ENCODE results near the gene CPLX3. TPM values are rescaled to one million over a fixed set of nuclear protein-coding genes. Genes with fewer than 3 reads are reported as not detected.

CPLX3 gene
- total and polyA plus RNA-seq, 2 donors (not counting 3 experiments of a cell fraction or from before 2014, with no cell fraction given): not detected

GRCh38 chr15:74864296-74864695 is 37.9 kb downstream of the CPLX3 start:
- POLR2A ChIA-PET: no interaction called here

GRCh38 chr15:74865316-74865715 is 38.9 kb downstream of the CPLX3 start:
- Histone ChIP-seq H3K79me2 (ENCODE audit: control insufficient read depth, insufficient read depth, low read length) (peaks cover 46% of the 10 kb centered on the region), H3K9me1 (replicated peaks; ENCODE audit: control insufficient read depth, extremely low read depth, insufficient read depth, low read length) (no peaks in the 10 kb centered on the region), H3K9ac (replicated peaks; ENCODE audit: extremely low read depth, insufficient read depth, low read length) (no peak overlapping the region), H3K36me3 (ENCODE audit: control insufficient read depth in 2 of 2, extremely low read depth in 1 of 2, insufficient read depth in 2 of 2, low read length in 2 of 2) (no peaks in the 10 kb centered on the region), H3K4me3 (replicated peaks in 1 of 3; ENCODE audit: insufficient read depth in 1 of 3, low read depth in 1 of 3, low read length in 3 of 3) (no peak overlapping the region), H3K9me3 (replicated peaks; ENCODE audit: control insufficient read depth, insufficient read depth, low read length) (no peaks in the 10 kb centered on the region), H3K27me3 (ENCODE audit: control insufficient read depth in 2 of 2, insufficient read depth in 2 of 2, low read length in 2 of 2) (no peaks in the 10 kb centered on the region), H4K20me1 (replicated peaks; ENCODE audit: control insufficient read depth, extremely low read depth, insufficient read depth, low read length) (no peaks in the 10 kb centered on the region), H3K27ac (ENCODE audit: insufficient read depth, low read depth, low read length) (no peak overlapping the region), H3K4me2 (ENCODE audit: insufficient read depth, low read length) (no peak overlapping the region), H2AFZ (ENCODE audit: low read depth, low read length) (no peak overlapping the region), H3K4me1 (ENCODE audit: control insufficient read depth, extremely low read depth, insufficient read depth, low read length) (peaks cover 28% of the 10 kb centered on the region)
- DNase-seq (ENCODE audit: low read depth, low spot score) (no peak), FAIRE-seq (no peak)
- dilution Hi-C loops (cut with MboI; ENCODE audit: extremely low pct_ligation_motif_present, low sequenced_read_pairs): no loop called here
- CTCF ChIA-PET: interaction anchor here (6.4 kb wide), 1 partner anchor 36 kb away, joined by 54 read pairs; no protein-coding TSS in a partner anchor
- TF ChIP-seq JUN (IDR thresholded peaks at IDR 0.05; ENCODE audit: borderline replicate concordance, insufficient read depth, insufficient read length, low read depth) (no peak), EZH2 (IDR thresholded peaks at IDR 0.05; ENCODE audit: borderline replicate concordance, low read depth, low read length, severe bottlenecking) (no peak), POLR2AphosphoS5 (IDR thresholded peaks at IDR 0.05; ENCODE audit: insufficient read depth, low read depth, low read length) (no peak), GATA2 (IDR thresholded peaks at IDR 0.05; ENCODE audit: insufficient read depth, insufficient read length, low read depth, low read length) (no peak), MAX (IDR thresholded peaks at IDR 0.05; ENCODE audit: insufficient read depth, insufficient read length) (no peak), CTCF (IDR thresholded peaks at IDR 0.05; ENCODE audit: extremely low read depth in 1 of 2, insufficient read depth in 1 of 2, low read depth in 1 of 2, low read length in 2 of 2) (no peak)
- BruUV-seq (replicated peaks): no TSS peak
- intact Hi-C loops (cut with micrococcal nuclease): no loop called here
- POLR2A ChIA-PET: no interaction called here

More at GRCh38 chr15:74864296-74864695, 37.9 kb downstream of the CPLX3 start:
- Histone ChIP-seq H3K4me1 (ENCODE audit: control insufficient read depth, extremely low read depth, insufficient read depth, low read length) (peaks cover 18% of the 10 kb centered on the region), H3K4me2 (ENCODE audit: insufficient read depth, low read length) (no peak overlapping the region), H3K9me1 (replicated peaks; ENCODE audit: control insufficient read depth, extremely low read depth, insufficient read depth, low read length) (no peaks in the 10 kb centered on the region), H2AFZ (ENCODE audit: low read depth, low read length) (no peak overlapping the region), H3K4me3 (replicated peaks in 1 of 3; ENCODE audit: insufficient read depth in 1 of 3, low read depth in 1 of 3, low read length in 3 of 3) (no peak overlapping the region), H3K27me3 (ENCODE audit: control insufficient read depth in 2 of 2, insufficient read depth in 2 of 2, low read length in 2 of 2) (no peaks in the 10 kb centered on the region), H3K36me3 (ENCODE audit: control insufficient read depth in 2 of 2, extremely low read depth in 1 of 2, insufficient read depth in 2 of 2, low read length in 2 of 2) (no peaks in the 10 kb centered on the region), H3K9ac (replicated peaks; ENCODE audit: extremely low read depth, insufficient read depth, low read length) (no peak overlapping the region), H3K27ac (ENCODE audit: insufficient read depth, low read depth, low read length) (no peak overlapping the region), H4K20me1 (replicated peaks; ENCODE audit: control insufficient read depth, extremely low read depth, insufficient read depth, low read length) (no peaks in the 10 kb centered on the region), H3K79me2 (ENCODE audit: control insufficient read depth, insufficient read depth, low read length) (peaks cover 42% of the 10 kb centered on the region), H3K9me3 (replicated peaks; ENCODE audit: control insufficient read depth, insufficient read depth, low read length) (no peaks in the 10 kb centered on the region)
- TF ChIP-seq CTCF (IDR thresholded peaks at IDR 0.05; ENCODE audit: extremely low read depth in 1 of 2, insufficient read depth in 1 of 2, low read depth in 1 of 2, low read length in 2 of 2): no peak
- CTCF ChIA-PET: interaction anchor here (1.1 to 1.4 kb wide), 2 partner anchors 20 to 37 kb away, joined by 3 to 11 read pairs; no protein-coding TSS in a partner anchor
- dilution Hi-C loops (cut with MboI; ENCODE audit: extremely low pct_ligation_motif_present, low sequenced_read_pairs): no loop called here
- BruUV-seq (replicated peaks): no TSS peak
- no peak for DNase-seq (ENCODE audit: low read depth, low spot score)
- intact Hi-C loops (cut with micrococcal nuclease): no loop called here
- FAIRE-seq: no peak

Measured in endothelial cell of umbilical vein (primary cell).